COLO829 (cell line): ENCODE results near the gene FN3K.
A peak's percentile ranks its signal among the peaks of the same experiment; 100 is the strongest.
"Not testable (repeated sequence)": the region's sequence is repeated elsewhere in the genome, so short reads cannot be mapped to it uniquely, and the experiment has no call there.

Experiments used
- DNase-seq: peaks from one replicate; pipeline ENCODE4 v3.0.0; 2012; ENCODE audit warnings: low spot score

FN3K gene

GRCh38 chr17:82737967-82738877 lies 2.8 kb downstream of the FN3K start:
- DNase-seq: peak; percentile 46

GRCh38 chr17:82740906-82741759 lies 5.7 kb downstream of the FN3K start:
- no peak for DNase-seq

GRCh38 chr17:82743344-82744219 lies 8.2 kb downstream of the FN3K start:
- no peak for DNase-seq

GRCh38 chr17:82744736-82745135 lies 9.3 kb downstream of the FN3K start:
- DNase-seq: not testable (repeated sequence)

- DNase-seq: no peak
Measured at GRCh38 chr17:82745524-82745923, 10.1 kb downstream of the FN3K start.

GRCh38 chr17:82748756-82749155 lies 13.3 kb downstream of the FN3K start:
- DNase-seq: no peak

GRCh38 chr17:82750241-82750908 lies 15.0 kb downstream of the FN3K start:
- DNase-seq: no peak

GRCh38 chr17:82751171-82751570 lies 15.8 kb downstream of the FN3K start:
- no peak for DNase-seq

- DNase-seq: peak; percentile 91
Measured at GRCh38 chr17:82751571-82752370, 16.4 kb downstream of the FN3K start, which contains the start of gene TBCD. TBCD (plus strand) TSS chr17:82752065; CDS start chr17:82752194, 129 bp downstream.

GRCh38 chr17:82752371-82753200 lies 17.2 kb downstream of the FN3K start:
- no peak for DNase-seq

GRCh38 chr17:82753201-82753464 lies 17.7 kb downstream of the FN3K start:
- DNase-seq: no peak

GRCh38 chr17:82754297-82755208 lies 19.1 kb downstream of the FN3K start:
- no peak for DNase-seq

- no peak for DNase-seq
Measured at GRCh38 chr17:82756166-82756565, 20.8 kb downstream of the FN3K start.

- no peak for DNase-seq
Measured at GRCh38 chr17:82765371-82765770, 30.0 kb downstream of the FN3K start.

- peak; percentile 55 for DNase-seq
Measured at GRCh38 chr17:82767041-82767754, 31.8 kb downstream of the FN3K start.

GRCh38 chr17:82769041-82769440 lies 33.6 kb downstream of the FN3K start:
- DNase-seq: no peak

- no peak for DNase-seq
Measured at GRCh38 chr17:82772026-82772425, 36.6 kb downstream of the FN3K start.

- not testable (repeated sequence) for DNase-seq
Measured at GRCh38 chr17:82774456-82774855, 39.0 kb downstream of the FN3K start.
